ENCODE measurements around the gene BPGM.
"Not testable (repeated sequence)": the region's sequence is repeated elsewhere in the genome, so short reads cannot be mapped to it uniquely, and the experiment has no call there.

Gene BPGM

DNA sequence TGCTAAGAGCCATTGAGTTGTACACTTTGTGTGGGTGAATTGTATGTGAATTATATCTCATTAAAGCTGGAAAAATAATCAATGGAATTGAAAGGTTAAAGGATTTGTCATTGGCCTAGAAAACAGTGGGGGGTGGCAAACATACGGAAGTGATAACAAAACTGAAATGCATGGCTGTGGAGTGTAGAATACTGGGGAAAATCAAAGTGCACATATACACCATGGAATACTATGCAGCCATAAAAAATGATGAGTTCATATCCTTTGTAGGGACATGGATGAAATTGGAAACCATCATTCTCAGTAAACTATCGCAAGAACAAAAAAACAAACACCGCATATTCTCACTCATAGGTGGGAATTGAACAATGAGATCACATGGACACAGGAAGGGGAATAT lies 18.4 kb downstream of the BPGM start:
- H3K27me3 ChIP-seq (ENCODE audit: control insufficient read depth in 3 of 3, insufficient read depth in 3 of 3, low read depth in 1 of 3, low read length in 3 of 3); H2AFZ ChIP-seq (ENCODE audit: low read length); H3K4me3 ChIP-seq (ENCODE audit: low read length in 2 of 2); H3K4ac ChIP-seq (ENCODE audit: low read length); H3K14ac ChIP-seq (ENCODE audit: low read length); H4K8ac ChIP-seq (ENCODE audit: low read depth, low read length); H3K9me3 ChIP-seq (replicated peaks in 1 of 2; ENCODE audit: control insufficient read depth in 2 of 2, insufficient read depth in 1 of 2, low read depth in 1 of 2, low read length in 2 of 2); H3K79me1 ChIP-seq (ENCODE audit: low read depth, low read length); DNase-seq (ENCODE audit: low spot score); H2BK15ac ChIP-seq (ENCODE audit: low read length); H3K9ac ChIP-seq (ENCODE audit: low read depth, low read length, poor library complexity); H2BK120ac ChIP-seq (ENCODE audit: low read depth, low read length); H2BK5ac ChIP-seq (ENCODE audit: low read length); H3K4me2 ChIP-seq (ENCODE audit: insufficient read depth, low read length, poor library complexity, severe bottlenecking); H3K27ac ChIP-seq (replicated peaks; ENCODE audit: low read length); H4K91ac ChIP-seq (ENCODE audit: low read depth, low read length, poor library complexity); H3K23ac ChIP-seq (ENCODE audit: low read depth, low read length, poor library complexity); H2AK5ac ChIP-seq (ENCODE audit: low read depth, low read length); H3K4me1 ChIP-seq (ENCODE audit: control insufficient read depth in 2 of 2, insufficient read depth in 1 of 2, low read depth in 1 of 2, low read length in 2 of 2); H3K18ac ChIP-seq (ENCODE audit: low read length); H2BK12ac ChIP-seq (ENCODE audit: low read length): not testable (repeated sequence)
- WGBS, 2 donors (ENCODE audit: extremely low coverage in 2 of 2, insufficient read length in 2 of 2, insufficient replicate concordance in 1 of 2): no CpG with 5 or more reads among the region's 3 CpGs
- peaks cover 0 to 14% of the 10 kb centered on the region in 2 donors for H3K36me3 ChIP-seq (replicated peaks in 1 of 2; ENCODE audit: control insufficient read depth in 2 of 2, insufficient read depth in 2 of 2, low read length in 2 of 2)

DNA sequence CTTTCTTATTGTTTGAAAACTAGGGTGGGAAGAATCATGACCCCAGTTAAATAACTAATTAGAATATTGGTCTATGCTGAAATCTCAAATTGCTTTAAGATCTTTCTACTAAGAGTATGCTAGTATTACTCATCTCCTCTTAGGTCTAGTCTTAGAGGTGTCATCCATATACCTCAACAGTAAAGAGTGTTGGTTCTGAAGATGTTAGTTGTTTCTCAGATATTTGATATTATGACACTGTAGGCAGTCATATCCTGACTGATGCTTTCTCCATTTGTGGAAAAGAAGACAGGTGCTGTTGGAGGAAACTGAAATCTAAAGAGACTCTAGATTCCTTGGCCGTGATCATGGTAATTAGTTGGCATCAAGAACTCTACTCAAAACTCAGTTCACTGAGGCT lies 21.2 kb downstream of the BPGM start:
- H3K4me3 ChIP-seq (ENCODE audit: low read length in 2 of 2): no peak overlapping the region
- H2BK120ac ChIP-seq (ENCODE audit: low read depth, low read length): no peak overlapping the region
- peaks cover 2 to 5% of the 10 kb centered on the region in 2 donors for H3K4me1 ChIP-seq (ENCODE audit: control insufficient read depth in 2 of 2, insufficient read depth in 1 of 2, low read depth in 1 of 2, low read length in 2 of 2)
- H3K4ac ChIP-seq (ENCODE audit: low read length): no peak overlapping the region
- no peak overlapping the region for H2BK12ac ChIP-seq (ENCODE audit: low read length)
- no peak overlapping the region for H2AK5ac ChIP-seq (ENCODE audit: low read depth, low read length)
- no peak for DNase-seq (ENCODE audit: low spot score)
- WGBS, 2 donors (ENCODE audit: extremely low coverage in 2 of 2, insufficient read length in 2 of 2, insufficient replicate concordance in 1 of 2): no CpG with 5 or more reads among the region's 1 CpG
- H4K8ac ChIP-seq (ENCODE audit: low read depth, low read length): no peak overlapping the region
- H3K27me3 ChIP-seq (ENCODE audit: control insufficient read depth in 3 of 3, insufficient read depth in 3 of 3, low read depth in 1 of 3, low read length in 3 of 3): no peaks in the 10 kb centered on the region
- no peaks in the 10 kb centered on the region for H3K9me3 ChIP-seq (replicated peaks in 1 of 2; ENCODE audit: control insufficient read depth in 2 of 2, insufficient read depth in 1 of 2, low read depth in 1 of 2, low read length in 2 of 2)
- no peak overlapping the region for H3K9ac ChIP-seq (ENCODE audit: low read depth, low read length, poor library complexity)
- H3K18ac ChIP-seq (ENCODE audit: low read length): no peak overlapping the region
- H2BK15ac ChIP-seq (ENCODE audit: low read length): no peak overlapping the region
- no peak overlapping the region for H2BK5ac ChIP-seq (ENCODE audit: low read length)
- no peak overlapping the region for H3K27ac ChIP-seq (replicated peaks; ENCODE audit: low read length)
- H3K4me2 ChIP-seq (ENCODE audit: insufficient read depth, low read length, poor library complexity, severe bottlenecking): no peak overlapping the region
- no peak overlapping the region for H3K14ac ChIP-seq (ENCODE audit: low read length)
- H3K36me3 ChIP-seq (replicated peaks in 1 of 2; ENCODE audit: control insufficient read depth in 2 of 2, insufficient read depth in 2 of 2, low read length in 2 of 2): peaks cover 0 to under 1% of the 10 kb centered on the region in 2 donors
- no peak overlapping the region for H3K23ac ChIP-seq (ENCODE audit: low read depth, low read length, poor library complexity)
- H3K79me1 ChIP-seq (ENCODE audit: low read depth, low read length): no peaks in the 10 kb centered on the region
- H2AFZ ChIP-seq (ENCODE audit: low read length): no peak overlapping the region
- H4K91ac ChIP-seq (ENCODE audit: low read depth, low read length, poor library complexity): no peak overlapping the region

DNA sequence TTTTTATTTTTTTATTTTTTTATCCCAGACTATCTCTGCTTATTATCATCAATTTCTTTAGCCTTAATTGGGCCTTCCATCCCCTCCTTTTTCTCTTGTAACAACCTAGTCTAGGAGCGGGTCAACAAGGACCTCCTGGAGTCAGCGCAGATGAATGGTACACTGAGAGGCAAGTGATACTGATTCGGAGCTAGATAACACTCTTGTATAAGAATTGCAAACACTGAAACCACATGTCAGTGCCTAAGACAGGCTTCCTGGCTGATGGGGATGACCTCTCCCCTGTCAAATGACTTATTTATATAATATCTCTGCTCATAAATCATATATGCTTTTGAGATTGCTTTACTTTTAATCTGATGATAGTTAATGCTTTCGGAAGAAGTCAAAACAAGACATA lies 22.7 kb downstream of the BPGM start:
- H4K91ac ChIP-seq (ENCODE audit: low read depth, low read length, poor library complexity): no peak overlapping the region
- WGBS, 2 donors (ENCODE audit: extremely low coverage in 2 of 2, insufficient read length in 2 of 2, insufficient replicate concordance in 1 of 2): no CpG with 5 or more reads among the region's 4 CpGs
- peaks cover 0 to 3% of the 10 kb centered on the region in 2 donors for H3K9me3 ChIP-seq (replicated peaks in 1 of 2; ENCODE audit: control insufficient read depth in 2 of 2, insufficient read depth in 1 of 2, low read depth in 1 of 2, low read length in 2 of 2)
- no peak overlapping the region for H2AK5ac ChIP-seq (ENCODE audit: low read depth, low read length)
- no peak overlapping the region for H3K4ac ChIP-seq (ENCODE audit: low read length)
- no peak overlapping the region for H3K27ac ChIP-seq (replicated peaks; ENCODE audit: low read length)
- H2BK120ac ChIP-seq (ENCODE audit: low read depth, low read length): no peak overlapping the region
- peaks cover 0 to 3% of the 10 kb centered on the region in 2 donors for H3K36me3 ChIP-seq (replicated peaks in 1 of 2; ENCODE audit: control insufficient read depth in 2 of 2, insufficient read depth in 2 of 2, low read length in 2 of 2)
- no peaks in the 10 kb centered on the region for H3K79me1 ChIP-seq (ENCODE audit: low read depth, low read length)
- no peak for DNase-seq (ENCODE audit: low spot score)
- H3K9ac ChIP-seq (ENCODE audit: low read depth, low read length, poor library complexity): no peak overlapping the region
- H3K27me3 ChIP-seq (ENCODE audit: control insufficient read depth in 3 of 3, insufficient read depth in 3 of 3, low read depth in 1 of 3, low read length in 3 of 3): no peaks in the 10 kb centered on the region
- H3K4me1 ChIP-seq (ENCODE audit: control insufficient read depth in 2 of 2, insufficient read depth in 1 of 2, low read depth in 1 of 2, low read length in 2 of 2): peaks cover 2 to 5% of the 10 kb centered on the region in 2 donors
- H3K14ac ChIP-seq (ENCODE audit: low read length): no peak overlapping the region
- H2AFZ ChIP-seq (ENCODE audit: low read length): no peak overlapping the region
- H2BK5ac ChIP-seq (ENCODE audit: low read length): no peak overlapping the region
- no peak overlapping the region for H4K8ac ChIP-seq (ENCODE audit: low read depth, low read length)
- no peak overlapping the region for H2BK12ac ChIP-seq (ENCODE audit: low read length)
- H3K4me2 ChIP-seq (ENCODE audit: insufficient read depth, low read length, poor library complexity, severe bottlenecking): no peak overlapping the region
- H2BK15ac ChIP-seq (ENCODE audit: low read length): no peak overlapping the region
- H3K4me3 ChIP-seq (ENCODE audit: low read length in 2 of 2): no peak overlapping the region
- no peak overlapping the region for H3K23ac ChIP-seq (ENCODE audit: low read depth, low read length, poor library complexity)
- no peak overlapping the region for H3K18ac ChIP-seq (ENCODE audit: low read length)

DNA sequence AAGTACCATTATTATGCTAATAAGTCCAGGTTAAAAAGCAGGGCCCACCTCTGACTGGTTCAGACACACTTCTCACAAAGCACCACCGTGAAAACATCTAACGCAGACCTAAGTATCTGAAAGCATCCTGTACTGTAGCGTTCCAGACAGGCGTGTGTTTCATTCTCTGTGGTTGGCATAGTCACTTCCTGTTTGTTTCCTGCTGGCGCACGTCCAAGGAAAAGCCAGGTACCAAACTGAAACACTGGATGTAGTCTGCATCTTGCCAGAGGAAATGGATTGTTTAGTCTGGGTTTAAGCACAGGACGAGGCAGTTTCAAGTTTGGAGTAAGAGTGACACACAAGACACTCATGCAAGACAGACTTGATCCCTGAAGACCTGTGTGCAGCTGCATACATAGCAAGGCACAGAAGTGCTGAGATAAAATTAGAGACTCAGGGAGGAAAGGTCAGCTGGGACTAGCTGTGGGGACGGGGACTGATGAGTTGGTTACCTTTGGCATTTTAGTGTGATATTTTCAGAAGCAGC lies 23.3 kb downstream of the BPGM start:
- Histone ChIP-seq H2AK5ac (ENCODE audit: low read depth, low read length) (no peak overlapping the region), H2BK120ac (ENCODE audit: low read depth, low read length) (no peak overlapping the region), H4K91ac (ENCODE audit: low read depth, low read length, poor library complexity) (no peak overlapping the region), H2BK5ac (ENCODE audit: low read length) (no peak overlapping the region), H3K4ac (ENCODE audit: low read length) (no peak overlapping the region), H4K8ac (ENCODE audit: low read depth, low read length) (no peak overlapping the region), H3K36me3 (replicated peaks in 1 of 2; ENCODE audit: control insufficient read depth in 2 of 2, insufficient read depth in 2 of 2, low read length in 2 of 2) (peaks cover 0 to 3% of the 10 kb centered on the region in 2 donors), H3K23ac (ENCODE audit: low read depth, low read length, poor library complexity) (no peak overlapping the region), H3K14ac (ENCODE audit: low read length) (no peak overlapping the region), H3K9me3 (replicated peaks in 1 of 2; ENCODE audit: control insufficient read depth in 2 of 2, insufficient read depth in 1 of 2, low read depth in 1 of 2, low read length in 2 of 2) (peaks cover 0 to 8% of the 10 kb centered on the region in 2 donors), H3K4me2 (ENCODE audit: insufficient read depth, low read length, poor library complexity, severe bottlenecking) (no peak overlapping the region), H2BK15ac (ENCODE audit: low read length) (no peak overlapping the region), H3K18ac (ENCODE audit: low read length) (no peak overlapping the region), H3K9ac (ENCODE audit: low read depth, low read length, poor library complexity) (no peak overlapping the region), H2AFZ (ENCODE audit: low read length) (peak overlapping the region; percentile 37), H3K27ac (replicated peaks; ENCODE audit: low read length) (no peak overlapping the region), H2BK12ac (ENCODE audit: low read length) (no peak overlapping the region), H3K4me3 (ENCODE audit: low read length in 2 of 2) (no peak overlapping the region), H3K27me3 (ENCODE audit: control insufficient read depth in 3 of 3, insufficient read depth in 3 of 3, low read depth in 1 of 3, low read length in 3 of 3) (no peaks in the 10 kb centered on the region), H3K79me1 (ENCODE audit: low read depth, low read length) (no peaks in the 10 kb centered on the region), H3K4me1 (ENCODE audit: control insufficient read depth in 2 of 2, insufficient read depth in 1 of 2, low read depth in 1 of 2, low read length in 2 of 2) (peaks cover 2 to 5% of the 10 kb centered on the region in 2 donors)
- WGBS, 2 donors (ENCODE audit: extremely low coverage in 2 of 2, insufficient read length in 2 of 2, insufficient replicate concordance in 1 of 2): no CpG with 5 or more reads among the region's 8 CpGs
- DNase-seq (ENCODE audit: low spot score): no peak

Measured in neuronal stem cell (in vitro differentiated cells).